Stimulated activated effector memory CD8-positive, alpha-beta T cell treated with anti-CD3 and anti-CD28 coated beads, Interleukin-12 subunit alpha, Interleukin-12 subunit beta, amount 100 ng/mL, for 72 hours (primary cell): ENCODE data around the gene EXOSC1.

Experiments
- ATAC-seq: fragments of 150-1000 bp; cut with Tn5 transposase; 2 replicates; pipeline ENCODE4 v1.10.0; 2021
- DNase-seq, 2 donors: peaks; one replicate each; pipeline ENCODE4 v3.0.0; 2021 to 2022; ENCODE audit warnings: low spot score in 2 of 2
- H3K27ac Mint-ChIP-seq: one replicate; pipeline ENCODE4 v1.8.0; 2022; ENCODE audit warnings: mild to moderate bottlenecking, mixed read lengths
- H3K36me3 Mint-ChIP-seq: one replicate; pipeline ENCODE4 v1.8.0; 2022; ENCODE audit warnings: mild to moderate bottlenecking, mixed read lengths
- H3K4me1 Mint-ChIP-seq: one replicate; pipeline ENCODE4 v1.8.0; 2022; ENCODE audit warnings: mixed read lengths
- H3K4me3 Mint-ChIP-seq: one replicate; pipeline ENCODE4 v1.8.0; 2022; ENCODE audit warnings: mild to moderate bottlenecking, mixed read lengths
- H3K9me3 Mint-ChIP-seq: one replicate; pipeline ENCODE4 v1.8.0; 2022; ENCODE audit warnings: mixed read lengths

Gene EXOSC1

DNA sequence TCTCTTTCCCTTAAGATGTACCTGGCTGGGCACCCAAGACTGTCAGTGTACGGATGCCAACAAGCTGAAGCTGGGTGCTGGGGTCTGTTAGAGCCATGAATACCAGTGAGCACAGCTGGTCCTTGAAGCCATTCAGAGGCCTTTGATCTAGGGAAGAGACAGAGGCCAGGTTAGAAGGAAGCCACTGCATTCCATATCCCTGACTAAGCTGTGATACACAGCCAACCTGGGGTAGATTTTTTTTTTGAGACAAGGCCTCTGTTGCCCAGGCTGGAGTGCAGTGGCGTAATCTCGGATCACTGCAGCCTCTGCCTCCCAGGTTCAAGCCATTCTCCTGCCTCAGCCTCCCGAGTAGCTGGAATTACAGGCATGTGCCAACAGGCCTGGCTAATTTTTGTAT, 20.9 kb upstream of the EXOSC1 start:
- no peak for ATAC-seq
- peaks cover 100% of the 10 kb centered on the region for H3K36me3 Mint-ChIP-seq
- H3K4me3 Mint-ChIP-seq = no peak overlapping the region
- H3K9me3 Mint-ChIP-seq = no peaks in the 10 kb centered on the region
- no peaks in the 10 kb centered on the region for H3K4me1 Mint-ChIP-seq
- DNase-seq = no peak
- peak overlapping the region; percentile 19 for H3K27ac Mint-ChIP-seq

GRCh38 chr10:97465982-97466381, 20.2 kb upstream of the EXOSC1 start:
- Mint-ChIP-seq H3K4me1 (no peaks in the 10 kb centered on the region), H3K36me3 (peaks cover 100% of the 10 kb centered on the region), H3K4me3 (no peak overlapping the region), H3K9me3 (no peaks in the 10 kb centered on the region), H3K27ac (peak overlapping the region; percentile 19)
- DNase-seq (no peak), ATAC-seq (no peak)

DNA sequence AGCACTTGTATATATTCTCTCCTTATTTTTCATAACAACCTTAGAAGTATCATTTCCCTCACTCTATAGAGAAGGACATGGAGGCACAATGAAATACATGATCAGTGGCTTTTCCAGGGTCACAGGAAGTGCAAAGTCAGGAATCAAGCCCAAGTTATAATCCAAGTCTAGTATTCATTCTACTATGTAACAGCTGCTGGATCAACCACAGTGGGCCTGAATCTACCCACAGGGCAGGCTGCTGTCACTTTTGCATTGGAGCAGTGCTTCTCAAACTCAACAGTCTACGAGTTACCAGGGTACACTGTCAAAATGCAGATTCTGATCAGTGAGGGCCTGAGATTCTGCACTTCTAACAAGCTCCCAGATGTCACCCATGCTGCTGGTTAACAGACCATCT, 18.4 kb upstream of the EXOSC1 start:
- Mint-ChIP-seq H3K4me3 (no peak overlapping the region), H3K36me3 (peaks cover 100% of the 10 kb centered on the region), H3K4me1 (no peaks in the 10 kb centered on the region), H3K9me3 (no peaks in the 10 kb centered on the region), H3K27ac (peak overlapping the region; percentile 52)
- DNase-seq (no peak), ATAC-seq (no peak)

DNA sequence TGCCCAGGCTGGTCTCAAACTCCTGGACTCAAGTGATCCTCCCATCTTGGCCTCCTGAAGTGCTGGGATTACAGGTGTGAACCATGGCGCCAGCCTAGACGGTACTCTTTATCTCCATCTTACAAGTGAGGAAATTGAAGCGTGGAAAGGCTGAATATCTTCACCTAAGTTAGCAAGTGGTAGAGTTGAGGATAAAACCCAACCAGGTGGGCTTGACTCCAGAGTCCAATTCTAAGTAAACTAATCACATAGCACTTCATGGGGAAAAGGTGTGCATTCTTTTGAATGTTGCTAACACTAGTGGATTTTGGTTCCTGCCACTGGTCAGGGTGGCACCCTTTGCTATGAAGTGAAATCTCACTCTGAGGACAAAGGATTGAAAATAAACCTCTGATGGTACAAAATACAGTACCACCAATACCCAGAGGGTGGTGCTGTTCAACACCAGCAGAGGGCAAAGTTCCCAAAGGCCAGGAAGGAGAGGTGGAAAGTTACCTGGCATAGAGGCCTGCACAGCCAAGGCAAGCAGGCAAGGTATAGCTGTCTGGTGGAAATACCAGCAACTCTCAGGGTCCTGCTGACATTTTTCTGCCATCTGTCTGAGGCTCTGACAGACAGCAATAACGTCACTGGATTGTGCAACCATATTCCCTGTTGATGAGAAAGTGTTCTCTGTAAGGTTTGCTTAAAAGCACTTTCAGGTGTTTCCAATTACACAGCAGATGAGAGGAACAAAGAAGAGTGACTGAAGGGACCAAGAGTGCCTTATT, 17.7 kb upstream of the EXOSC1 start:
- ATAC-seq = peak; percentile 62
- no peak for DNase-seq
- peak overlapping the region; percentile 52 for H3K27ac Mint-ChIP-seq

GRCh38 chr10:97462309-97462708, 16.5 kb upstream of the EXOSC1 start:
- no peak overlapping the region for H3K27ac Mint-ChIP-seq
- H3K4me3 Mint-ChIP-seq = no peak overlapping the region
- ATAC-seq (no peak), DNase-seq (no peak)
- H3K36me3 Mint-ChIP-seq = peaks cover 100% of the 10 kb centered on the region
- H3K4me1 Mint-ChIP-seq = no peaks in the 10 kb centered on the region
- no peaks in the 10 kb centered on the region for H3K9me3 Mint-ChIP-seq

More for the DNA sequence above, 17.7 kb upstream of the EXOSC1 start:
- H3K4me1 Mint-ChIP-seq = no peaks in the 10 kb centered on the region
- H3K9me3 Mint-ChIP-seq = no peaks in the 10 kb centered on the region
- H3K36me3 Mint-ChIP-seq = peaks cover 100% of the 10 kb centered on the region
- no peak overlapping the region for H3K4me3 Mint-ChIP-seq

GRCh38 chr10:97459933-97460332, 14.1 kb upstream of the EXOSC1 start:
- Mint-ChIP-seq H3K9me3 (no peaks in the 10 kb centered on the region), H3K4me1 (no peaks in the 10 kb centered on the region), H3K36me3 (peaks cover 97% of the 10 kb centered on the region), H3K27ac (peak overlapping the region; percentile 41), H3K4me3 (no peak overlapping the region)
- ATAC-seq (no peak), DNase-seq (no peak)

DNA sequence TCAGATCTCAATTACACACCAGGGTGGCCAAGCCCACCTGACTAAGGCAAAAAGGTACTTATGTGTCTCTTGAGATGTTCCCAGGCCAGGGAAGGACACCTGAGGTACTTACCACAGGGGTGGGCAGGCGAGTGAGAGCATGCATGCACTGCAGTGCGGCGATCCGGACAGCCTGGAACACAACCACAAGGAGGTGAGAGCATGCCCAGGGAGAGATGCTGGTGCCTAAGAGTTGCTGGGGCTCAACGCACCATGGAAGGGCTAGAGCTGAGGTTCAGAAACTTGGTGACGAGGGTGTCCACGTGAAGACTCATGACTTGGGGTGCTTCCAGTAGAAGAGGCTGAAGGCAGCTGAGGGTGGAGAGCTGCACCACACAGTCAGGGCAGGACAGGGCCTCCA, 13.3 kb upstream of the EXOSC1 start:
- H3K9me3 Mint-ChIP-seq = no peaks in the 10 kb centered on the region
- H3K36me3 Mint-ChIP-seq = peaks cover 96% of the 10 kb centered on the region
- H3K4me3 Mint-ChIP-seq = no peak overlapping the region
- peaks cover 7% of the 10 kb centered on the region for H3K4me1 Mint-ChIP-seq
- H3K27ac Mint-ChIP-seq = peak overlapping the region; percentile 82
- ATAC-seq (no peak), DNase-seq (no peak)

- H3K27ac Mint-ChIP-seq = peak overlapping the region; percentile 48
- peaks cover 16% of the 10 kb centered on the region for H3K4me1 Mint-ChIP-seq
- H3K36me3 Mint-ChIP-seq = peaks cover 92% of the 10 kb centered on the region
- DNase-seq (no peak), ATAC-seq (no peak)
- no peak overlapping the region for H3K4me3 Mint-ChIP-seq
- no peaks in the 10 kb centered on the region for H3K9me3 Mint-ChIP-seq
Observed at GRCh38 chr10:97456686-97457065, 10.9 kb upstream of the EXOSC1 start.

- no peaks in the 10 kb centered on the region for H3K9me3 Mint-ChIP-seq
- peaks cover 88% of the 10 kb centered on the region for H3K36me3 Mint-ChIP-seq
- H3K4me1 Mint-ChIP-seq = peaks cover 16% of the 10 kb centered on the region
- H3K4me3 Mint-ChIP-seq = no peak overlapping the region
- peak overlapping the region; percentile 48 for H3K27ac Mint-ChIP-seq
- ATAC-seq (no peak), DNase-seq (no peak)
Observed at GRCh38 chr10:97456034-97456685, 10.4 kb upstream of the EXOSC1 start.

- DNase-seq (no peak), ATAC-seq (peak; percentile 55)
- H3K9me3 Mint-ChIP-seq = no peaks in the 10 kb centered on the region
- peak overlapping the region; percentile 93 for H3K27ac Mint-ChIP-seq
- no peak overlapping the region for H3K4me3 Mint-ChIP-seq
- peaks cover 82% of the 10 kb centered on the region for H3K36me3 Mint-ChIP-seq
- peaks cover 27% of the 10 kb centered on the region for H3K4me1 Mint-ChIP-seq
Observed at GRCh38 chr10:97454330-97455036, 8.7 kb upstream of the EXOSC1 start.

- no peak for DNase-seq
- Mint-ChIP-seq H3K27ac (peak overlapping the region; percentile 93), H3K4me1 (peaks cover 35% of the 10 kb centered on the region)
Observed at GRCh38 chr10:97452352-97452751, 6.5 kb upstream of the EXOSC1 start.

GRCh38 chr10:97451605-97452004, 5.8 kb upstream of the EXOSC1 start:
- Mint-ChIP-seq H3K4me3 (no peak overlapping the region), H3K36me3 (peaks cover 53% of the 10 kb centered on the region), H3K27ac (no peak overlapping the region), H3K9me3 (no peaks in the 10 kb centered on the region), H3K4me1 (peaks cover 40% of the 10 kb centered on the region)
- no peak for DNase-seq
- ATAC-seq = no peak

More at GRCh38 chr10:97452352-97452751, 6.5 kb upstream of the EXOSC1 start:
- no peak for ATAC-seq
- Mint-ChIP-seq H3K4me3 (no peak overlapping the region), H3K9me3 (no peaks in the 10 kb centered on the region), H3K36me3 (peaks cover 60% of the 10 kb centered on the region)

GRCh38 chr10:97450828-97451227, 5.0 kb upstream of the EXOSC1 start:
- DNase-seq = no peak
- Mint-ChIP-seq H3K36me3 (peaks cover 52% of the 10 kb centered on the region), H3K4me3 (no peak overlapping the region), H3K27ac (peak overlapping the region; percentile 76), H3K9me3 (no peaks in the 10 kb centered on the region), H3K4me1 (peaks cover 46% of the 10 kb centered on the region)
- ATAC-seq = no peak

GRCh38 chr10:97445357-97445721, 467 bp downstream of the EXOSC1 start:
- H3K4me3 Mint-ChIP-seq = peak overlapping the region; percentile 99
- H3K27ac Mint-ChIP-seq = peak overlapping the region; percentile 96
- peaks cover 42% of the 10 kb centered on the region for H3K4me1 Mint-ChIP-seq
- DNase-seq = no peak
- peaks cover 54% of the 10 kb centered on the region for H3K36me3 Mint-ChIP-seq
- H3K9me3 Mint-ChIP-seq = no peaks in the 10 kb centered on the region
- ATAC-seq = no peak

GRCh38 chr10:97444212-97444611, 1.6 kb downstream of the EXOSC1 start:
- H3K4me1 Mint-ChIP-seq = peaks cover 38% of the 10 kb centered on the region
- no peak for DNase-seq
- peak overlapping the region; percentile 96 for H3K27ac Mint-ChIP-seq
- ATAC-seq = peak; percentile 33
- no peaks in the 10 kb centered on the region for H3K9me3 Mint-ChIP-seq
- peaks cover 63% of the 10 kb centered on the region for H3K36me3 Mint-ChIP-seq
- peak overlapping the region; percentile 99 for H3K4me3 Mint-ChIP-seq
